Heart left ventricle (tissue), 16 donors: ENCODE data around the gene UBN2. TPM values are rescaled to one million over a fixed set of nuclear protein-coding genes. Genes with fewer than 3 reads are reported as not detected.
A peak's percentile ranks its signal among the peaks of the same experiment; 100 is the strongest.

ENCODE experiments used
- ATAC-seq, 4 donors: fragments of 200-7000 bp; cut with Tn5 transposase; one replicate each; pipeline ENCODE4 v1.9.1; 2020 to 2022; ENCODE audit warnings: moderate library complexity in 4 of 4, mild to moderate bottlenecking in 3 of 4, moderate number of reproducible peaks in 1 of 4
- DNase-seq, 5 donors: peaks; one replicate each; pipeline ENCODE4 v3.0.0-alpha.2; 2020
- H3K27ac ChIP-seq, 12 donors: fragments of 200-600 bp; sonication (generic) in 4 of 12; one replicate each; pipeline versions ENCODE4 v1.5.0 to v1.8.0; 2016 to 2022; ENCODE audit warnings: mild to moderate bottlenecking in 2 of 12
- H3K27me3 ChIP-seq, 9 donors: fragments of 200-600 bp; sonication (generic) in 2 of 9; one replicate each; pipeline versions ENCODE4 v1.5.1 to v1.8.0; 2016 to 2022; ENCODE audit warnings: mild to moderate bottlenecking in 3 of 9
- H3K36me3 ChIP-seq, 9 donors: fragments of 200-600 bp; sonication (generic) in 2 of 9; one replicate each; pipeline versions ENCODE4 v1.5.0 to v1.8.0; 2018 to 2022; ENCODE audit warnings: mild to moderate bottlenecking in 2 of 9
- H3K4me1 ChIP-seq, 12 donors: fragments of 200-600 bp; sonication (generic) in 4 of 12; one replicate each; pipeline versions ENCODE4 v1.5.0 to v1.8.0; 2016 to 2022; ENCODE audit warnings: mild to moderate bottlenecking in 3 of 12
- H3K4me3 ChIP-seq, 12 donors: fragments of 200-600 bp; sonication (generic) in 4 of 12; one replicate each; pipeline versions ENCODE4 v1.5.0 to v1.8.0; 2017 to 2022; ENCODE audit warnings: mild to moderate bottlenecking in 9 of 12, moderate library complexity in 4 of 12
- H3K9me3 ChIP-seq, 12 donors: fragments of 200-600 bp; sonication (generic) in 4 of 12; one replicate each; pipeline versions ENCODE4 v1.5.0 to v1.8.0; 2016 to 2022; ENCODE audit warnings: mild to moderate bottlenecking in 1 of 12
- CTCF ChIP-seq, 12 donors: fragments of 200-600 bp; sonication (generic) in 4 of 12; IDR thresholded peaks; one replicate each; pipeline versions ENCODE4 v1.5.0 to v1.8.0; 2018 to 2022; ENCODE audit warnings: antibody characterized with exemption in 12 of 12, mild to moderate bottlenecking in 5 of 12
- POLR2A ChIP-seq, 2 donors: fragments of 450-650 bp; IDR thresholded peaks; one replicate each; pipeline ENCODE4 v1.6.1; 2017; ENCODE audit warnings: antibody characterized with exemption in 2 of 2, mild to moderate bottlenecking in 2 of 2, moderate library complexity in 2 of 2
- WGBS, 4 donors: extraction: QIAGEN DNeasy Blood & Tissue Kit in 2 of 4; methylation state at CpG; one replicate each; pipeline versions ENCODE4 v1.1.5 to v1.1.7; 2013 to 2018; 5-methylcytosine and 5-hydroxymethylcytosine counted together
- intact Hi-C, 10 donors: fragments of 100-400 bp; cut with DNase I; formaldehyde crosslinking; loops; one replicate each; pipeline versions ENCODE4 v1.11.1 to v1.14.2; 2022
- polyA plus RNA-seq, 2 donors: library from polyadenylated mRNA; stranded (reverse); fragments of 200-250 nt; gene quantifications; one replicate each; pipeline ENCODE4 v1.2.3, GENCODE V29; 2013
- total RNA-seq, 9 donors: library from RNA; depleted of rRNA in 2 of 9; stranded (reverse); fragments of >200 nt in 2 of 9; fragmentation: NEBNext Ultra II Directional in 3 of 9; extraction: Animal tissue kit (Norgen Biotek cat#: 25700) in 3 of 9; gene quantifications; one replicate each; pipeline versions ENCODE4 v1.1.0 to v1.2.4, GENCODE V29; 2016 to 2023
- donor health status: ischemic (EF 13 %, LVEDD 7.1; RV severe dilation, severe dysfunction).
- donor health status: healthy with polysubstance abuse.
- donor health status: DM: no; HTN: yes; CAD: no.
- donor health status: DM: no; HTN: no; CAD: no.
- donor health status: ischemic (EF 25% LVEDD 6.9; RV normal size, moderate dysfunction).
- donor health status: ischemic (EF 25% LVEDD 5.7; RV mildly dilated, moderate dysfunction).
- donor health status: healthy.
- donor health status: DM: yes; HTN: yes; CAD: no.
- donor health status: ischemic (EF 35%, LVEDD 5.7; RV mildly dilated, moderate dysfunction).
- donor health status: nonischemic (EF 11% LVEDD 7.7; RV severe dilation, severe dysfunction).
- donor health status: DM: yes; HTN: yes; CAD: no.
- donor health status: PGD.
- donor health status: ischemic (EF 29% LVEDD 5.4; RV normal size, mild dysfunction).
- donor health status: nonischemic (EF 23%, LVEDD 6.1; RV moderate dilation, normal function).

UBN2 gene
- total and polyA plus RNA-seq, 11 donors = 3.3 to 26.9 (median 16.2) TPM

GRCh38 chr7:139230023-139230422 is 1.0 kb upstream of the UBN2 start:
- Histone ChIP-seq H3K36me3 (no peaks in the 10 kb centered on the region), H3K9me3 (no peaks in the 10 kb centered on the region), H3K4me1 (peaks cover 0 to 37% (median 22%) of the 10 kb centered on the region in 12 donors), H3K27ac (peak overlapping the region in 7 of 12 donors; percentile 86 to 97 (median 96)), H3K27me3 (no peaks in the 10 kb centered on the region), H3K4me3 (peak overlapping the region in 11 of 12 donors; percentile 73 to 100 (median 95))
- no peak for DNase-seq
- ATAC-seq = no peak
- intact Hi-C loops = loop anchor here in 2 of 10 donors (2.0 to 10.0 kb wide), 3 partner anchors 95 to 215 kb away; partner anchors contain the start of gene FMC1 (in 1 of the 2)
- 68 to 74% (median 71%) methylated on average over 8 of the region's 8 CpGs for WGBS, 4 donors
- TF ChIP-seq CTCF (IDR thresholded peaks at IDR 0.05) (no peak), POLR2A (IDR thresholded peaks at IDR 0.05) (no peak)

GRCh38 chr7:139230484-139230773 is 608 bp upstream of the UBN2 start:
- H3K36me3 ChIP-seq = no peaks in the 10 kb centered on the region
- DNase-seq (peak in 1 of 5 donors; percentile 43), ATAC-seq (no peak)
- peak overlapping the region; percentile 73 to 100 (median 95) for H3K4me3 ChIP-seq
- H3K27me3 ChIP-seq = no peaks in the 10 kb centered on the region
- WGBS, 4 donors = 2 to 8% (median 4%) methylated on average over 11 to 12 of the region's 12 CpGs
- H3K9me3 ChIP-seq = no peaks in the 10 kb centered on the region
- H3K4me1 ChIP-seq = peaks cover 0 to 41% (median 22%) of the 10 kb centered on the region in 12 donors
- H3K27ac ChIP-seq = peak overlapping the region in 11 of 12 donors; percentile 72 to 97 (median 96)
- TF ChIP-seq CTCF (IDR thresholded peaks at IDR 0.05) = no peak
- no peak for TF ChIP-seq POLR2A (IDR thresholded peaks at IDR 0.05)
- intact Hi-C loops = loop anchor here in 2 of 10 donors (2.0 to 10.0 kb wide), 3 partner anchors 96 to 216 kb away; partner anchors contain the start of gene FMC1 (in 1 of the 2)

GRCh38 chr7:139231513-139232376 is 708 bp downstream of the UBN2 start:
- no peak for TF ChIP-seq POLR2A (IDR thresholded peaks at IDR 0.05)
- no peak for TF ChIP-seq CTCF (IDR thresholded peaks at IDR 0.05)
- no peaks in the 10 kb centered on the region for H3K27me3 ChIP-seq
- H3K4me1 ChIP-seq = peaks cover 0 to 47% (median 24%) of the 10 kb centered on the region in 12 donors
- intact Hi-C loops = loop anchor here in 3 of 10 donors (1.0 to 10.0 kb wide), 4 partner anchors 97 to 217 kb away; partner anchors contain the start of gene FMC1 (in 1 of the 3)
- H3K4me3 ChIP-seq = peak overlapping the region; percentile 73 to 100 (median 95)
- ATAC-seq (peak in 2 of 4 donors; percentile 1 to 58), DNase-seq (peak; percentile 14 to 66 (median 30))
- WGBS, 4 donors = 0 to 2% (median 1%) methylated on average over 12 to 101 of the region's 101 CpGs
- no peaks in the 10 kb centered on the region for H3K9me3 ChIP-seq
- no peaks in the 10 kb centered on the region for H3K36me3 ChIP-seq
- H3K27ac ChIP-seq = peak overlapping the region; percentile 86 to 97 (median 96)

DNA sequence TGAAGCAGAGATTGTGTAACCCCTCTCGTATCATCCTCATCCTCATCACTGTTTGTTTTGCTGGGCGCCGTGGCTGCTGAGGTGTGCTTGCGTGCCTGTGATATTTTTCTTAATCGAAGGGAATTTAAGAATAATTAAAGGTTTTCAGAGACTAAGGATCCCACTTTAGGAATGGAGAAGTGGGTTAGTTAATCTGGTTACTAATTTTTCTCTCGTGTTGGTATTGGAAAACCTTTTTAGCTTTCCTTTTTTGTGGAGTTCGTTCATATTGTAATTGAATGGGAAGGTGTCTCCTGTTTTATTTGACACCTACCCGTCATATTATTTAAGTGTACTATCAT is 1.3 kb downstream of the UBN2 start:
- no peaks in the 10 kb centered on the region for H3K9me3 ChIP-seq
- peak overlapping the region; percentile 73 to 100 (median 95) for H3K4me3 ChIP-seq
- 2 to 3% (median 3%) methylated on average over 8 of the region's 8 CpGs for WGBS, 4 donors
- peaks cover 0 to 6% (median 5%) of the 10 kb centered on the region in 9 donors for H3K36me3 ChIP-seq
- H3K4me1 ChIP-seq = peaks cover 0 to 47% (median 24%) of the 10 kb centered on the region in 12 donors
- peak overlapping the region in 5 of 12 donors; percentile 45 to 97 (median 86) for H3K27ac ChIP-seq
- no peaks in the 10 kb centered on the region for H3K27me3 ChIP-seq
- intact Hi-C loops = loop anchor here in 2 of 10 donors (10.0 kb wide), 2 partner anchors 98 to 218 kb away; a partner anchor contains a TSS
- ATAC-seq (no peak), DNase-seq (no peak)
- TF ChIP-seq CTCF (IDR thresholded peaks at IDR 0.05) (no peak), POLR2A (IDR thresholded peaks at IDR 0.05) (no peak)
